Lung (tissue), 12 donors: ENCODE measurements around the gene NBL1. TPM values are rescaled to one million over a fixed set of nuclear protein-coding genes. Genes with fewer than 3 reads are reported as not detected.

Experiments used
- ATAC-seq: fragments of 200-7000 bp; cut with Tn5 transposase; one replicate; pipeline ENCODE4 v1.9.1; 2020; ENCODE audit warnings: moderate number of reproducible peaks; ENCODE audit not compliant: insufficient read depth, low FRiP score
- DNase-seq, 3 donors: peaks; one replicate each; pipeline ENCODE4 v3.0.0-alpha.2; 2013 to 2017
- H3K27ac ChIP-seq, 2 donors: one replicate each; pipeline ENCODE4 v1.5.1; 2013; ENCODE audit warnings: mild to moderate bottlenecking in 2 of 2, moderate library complexity in 2 of 2, control low read depth in 1 of 2, inconsistent platforms in 1 of 2, low read depth in 1 of 2, low read length in 1 of 2
- H3K27me3 ChIP-seq, 3 donors: one replicate each; pipeline ENCODE4 v1.5.1; 2013; ENCODE audit warnings: low read length in 2 of 3; ENCODE audit not compliant: control insufficient read depth in 3 of 3, insufficient read depth in 3 of 3
- H3K36me3 ChIP-seq, 4 donors: one replicate each; pipeline ENCODE4 v1.5.1; 2013; ENCODE audit warnings: low read length in 4 of 4, mild to moderate bottlenecking in 1 of 4, moderate library complexity in 1 of 4; ENCODE audit not compliant: control insufficient read depth in 4 of 4, insufficient read depth in 4 of 4
- H3K4me1 ChIP-seq, 5 donors: one replicate each; pipeline ENCODE4 v1.5.1; 2013; ENCODE audit warnings: low read length in 5 of 5, mild to moderate bottlenecking in 2 of 5, moderate library complexity in 1 of 5; ENCODE audit not compliant: control insufficient read depth in 5 of 5, insufficient read depth in 5 of 5
- H3K4me3 ChIP-seq: one replicate; pipeline ENCODE4 v1.5.1; 2013; ENCODE audit warnings: mild to moderate bottlenecking, control low read depth, moderate library complexity
- H3K9ac ChIP-seq, 2 donors: one replicate each; pipeline ENCODE4 v1.5.1; 2013; ENCODE audit warnings: low read length in 2 of 2, control low read depth in 1 of 2; ENCODE audit not compliant: insufficient read depth in 1 of 2
- H3K9me3 ChIP-seq, 4 donors: one replicate each; pipeline ENCODE4 v1.5.1; 2013; ENCODE audit warnings: low read length in 3 of 4, mild to moderate bottlenecking in 1 of 4, moderate library complexity in 1 of 4; ENCODE audit not compliant: control insufficient read depth in 4 of 4, insufficient read depth in 3 of 4
- CTCF ChIP-seq: IDR thresholded peaks from 2 replicates; pipeline ENCODE4 v1.5.1; 2012; ENCODE audit warnings: mild to moderate bottlenecking; ENCODE audit errors: control extremely low read depth, extremely low read depth
- WGBS, 2 donors: extraction: QIAGEN DNeasy Blood & Tissue Kit; methylation state at CpG; one replicate each; pipeline ENCODE4 v1.1.7; 2013; 5-methylcytosine and 5-hydroxymethylcytosine counted together
- polyA plus RNA-seq, 2 donors: library from polyadenylated mRNA; stranded (reverse); fragments of 200-250 nt; gene quantifications; one replicate each; pipeline ENCODE4 v1.2.1, GENCODE V29; 2013
- total RNA-seq, 2 donors: library from RNA; depleted of rRNA in 1 of 2; stranded (reverse); fragments of >200 nt in 1 of 2; gene quantifications; one replicate each; pipeline ENCODE4 v1.2.1, GENCODE V29; 2014 to 2021
- donor health status: control.
- donor health status: control.
- donor health status: Bipolar disorder and iron deficiency.
- donor health status: healthy.
- donor health status: DM: yes; HTN: yes; CAD: no.

Gene NBL1
- total and polyA plus RNA-seq, 4 donors = 48.0 to 133 (median 104) TPM

GRCh38 chr1:19680644-19681043 lies 36.5 kb downstream of the NBL1 start:
- no peak for TF ChIP-seq CTCF
- no peak for DNase-seq
- no peak overlapping the region for H3K27ac ChIP-seq
- no peaks in the 10 kb centered on the region for H3K4me1 ChIP-seq
- H3K9ac ChIP-seq = no peak overlapping the region
- peaks cover 0 to 4% (median 0%) of the 10 kb centered on the region in 4 donors for H3K36me3 ChIP-seq
- WGBS, 2 donors = 86 to 90% methylated on average over 7 of the region's 7 CpGs
- H3K9me3 ChIP-seq = peaks cover 0 to 2% (median 0%) of the 10 kb centered on the region in 4 donors
- no peak overlapping the region for H3K4me3 ChIP-seq
- no peak for ATAC-seq
- no peaks in the 10 kb centered on the region for H3K27me3 ChIP-seq

GRCh38 chr1:19682257-19682656 lies 38.1 kb downstream of the NBL1 start:
- H3K9me3 ChIP-seq = peaks cover 0 to 3% (median 0%) of the 10 kb centered on the region in 4 donors
- DNase-seq (no peak), ATAC-seq (no peak)
- H3K36me3 ChIP-seq = peaks cover 0 to 4% (median 0%) of the 10 kb centered on the region in 4 donors
- TF ChIP-seq CTCF = no peak
- no peak overlapping the region for H3K9ac ChIP-seq
- H3K4me3 ChIP-seq = no peak overlapping the region
- no peaks in the 10 kb centered on the region for H3K4me1 ChIP-seq
- no peak overlapping the region for H3K27ac ChIP-seq
- H3K27me3 ChIP-seq = no peaks in the 10 kb centered on the region
- WGBS, 2 donors = 95 to 96% methylated on average over 3 of the region's 3 CpGs

GRCh38 chr1:19682901-19683300 lies 38.8 kb downstream of the NBL1 start:
- WGBS, 2 donors = 73 to 83% methylated on average over 5 to 7 of the region's 7 CpGs
- no peak overlapping the region for H3K9ac ChIP-seq
- DNase-seq = no peak
- no peak overlapping the region for H3K4me3 ChIP-seq
- TF ChIP-seq CTCF = no peak
- H3K36me3 ChIP-seq = peaks cover 0 to 4% (median 0%) of the 10 kb centered on the region in 4 donors
- no peaks in the 10 kb centered on the region for H3K4me1 ChIP-seq
- H3K27ac ChIP-seq = no peak overlapping the region
- ATAC-seq = no peak
- H3K9me3 ChIP-seq = peaks cover 0 to 9% (median 2%) of the 10 kb centered on the region in 4 donors
- H3K27me3 ChIP-seq = no peaks in the 10 kb centered on the region

GRCh38 chr1:19683351-19683750 lies 39.2 kb downstream of the NBL1 start:
- peaks cover 0 to 12% (median 2%) of the 10 kb centered on the region in 4 donors for H3K9me3 ChIP-seq
- ATAC-seq (no peak), DNase-seq (no peak)
- H3K9ac ChIP-seq = no peak overlapping the region
- H3K4me1 ChIP-seq = no peaks in the 10 kb centered on the region
- TF ChIP-seq CTCF = no peak
- WGBS, 2 donors = 90 to 92% methylated on average over 8 of the region's 8 CpGs
- peaks cover 0 to 4% (median 0%) of the 10 kb centered on the region in 4 donors for H3K36me3 ChIP-seq
- no peaks in the 10 kb centered on the region for H3K27me3 ChIP-seq
- no peak overlapping the region for H3K27ac ChIP-seq
- H3K4me3 ChIP-seq = no peak overlapping the region
